ENCODE data around the gene MTA1.

MTA1 gene

DNA sequence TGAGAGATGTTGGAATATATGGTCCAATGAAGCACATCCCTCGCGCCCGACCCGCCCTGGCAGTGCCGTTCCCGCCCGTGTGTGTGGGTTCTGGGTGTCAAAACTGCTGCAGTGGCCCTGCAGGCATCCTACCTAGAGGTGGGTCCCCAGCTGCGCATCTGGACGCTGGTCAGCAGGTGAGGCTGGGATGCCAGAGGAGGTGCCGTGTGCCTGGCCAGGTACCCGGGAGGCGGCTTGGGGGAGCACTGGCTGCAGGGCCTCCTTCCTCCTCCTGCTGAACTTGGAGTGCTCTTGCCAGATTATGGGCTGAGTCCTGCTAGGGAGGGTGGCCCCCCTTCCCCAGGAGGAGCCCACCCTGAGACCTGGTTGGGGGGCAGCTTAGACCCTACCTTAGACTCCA lies 5.2 kb downstream of the MTA1 start:
- DNase-seq (ENCODE audit: low spot score) = no peak

DNA sequence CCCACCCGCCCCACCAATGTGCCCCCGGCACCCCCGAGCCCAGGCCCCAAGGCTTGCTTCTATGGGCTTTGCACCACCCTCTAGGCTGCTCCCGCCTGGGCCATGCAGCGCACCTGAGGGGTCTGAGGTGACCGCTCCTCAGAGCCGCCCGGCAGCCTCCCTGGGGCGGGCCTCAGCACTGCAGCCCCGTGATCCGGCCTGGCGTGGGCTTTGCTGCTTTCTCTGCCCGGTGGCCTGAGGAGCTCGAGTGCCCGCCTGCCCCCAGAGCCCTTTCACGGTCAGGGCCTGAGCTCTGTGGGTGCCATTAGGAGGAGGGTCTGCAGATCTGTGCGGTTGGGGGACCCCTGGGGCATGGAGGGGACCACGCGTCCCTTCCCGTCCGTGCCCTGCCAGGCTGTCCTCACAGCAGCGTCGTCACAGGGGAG lies 6.2 kb downstream of the MTA1 start:
- DNase-seq (ENCODE audit: low spot score) = no peak

- DNase-seq (ENCODE audit: low spot score) = no peak
Measured at GRCh38 chr14:105426416-105427130, 6.9 kb downstream of the MTA1 start.

GRCh38 chr14:105427412-105427811 lies 7.8 kb downstream of the MTA1 start:
- no peak for DNase-seq (ENCODE audit: low spot score)

DNA sequence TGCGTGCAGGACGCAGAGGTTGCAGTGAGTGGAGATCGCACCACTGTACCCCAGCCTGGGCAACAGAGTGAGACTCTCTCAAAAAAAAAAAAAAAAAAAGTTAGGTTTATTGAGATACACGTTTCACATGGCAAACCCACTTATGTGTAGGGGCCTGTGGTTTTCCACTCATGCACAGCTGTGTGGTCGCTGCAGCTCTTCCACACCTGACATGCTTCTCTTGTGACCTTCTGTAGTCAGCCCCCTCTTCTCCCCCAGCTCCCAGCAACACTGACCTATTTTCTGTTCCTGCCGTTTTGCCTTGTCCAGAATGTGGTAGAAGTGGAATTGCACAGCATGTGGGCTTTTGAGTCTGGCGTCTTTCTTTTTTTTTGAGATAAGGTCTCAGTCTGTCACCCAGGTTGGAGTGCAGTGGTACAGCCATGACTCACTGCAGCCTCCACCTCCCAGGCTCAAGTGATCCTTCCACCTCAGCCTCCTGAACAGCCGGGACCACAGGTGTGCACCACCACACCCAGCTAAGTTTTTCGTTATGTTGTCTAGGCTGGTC lies 8.4 kb downstream of the MTA1 start:
- no peak for DNase-seq (ENCODE audit: low spot score)

GRCh38 chr14:105430042-105430441 lies 10.4 kb downstream of the MTA1 start:
- DNase-seq (ENCODE audit: low spot score) = no peak

GRCh38 chr14:105430565-105430964 lies 10.9 kb downstream of the MTA1 start:
- DNase-seq (ENCODE audit: low spot score) = peak; percentile 49

DNA sequence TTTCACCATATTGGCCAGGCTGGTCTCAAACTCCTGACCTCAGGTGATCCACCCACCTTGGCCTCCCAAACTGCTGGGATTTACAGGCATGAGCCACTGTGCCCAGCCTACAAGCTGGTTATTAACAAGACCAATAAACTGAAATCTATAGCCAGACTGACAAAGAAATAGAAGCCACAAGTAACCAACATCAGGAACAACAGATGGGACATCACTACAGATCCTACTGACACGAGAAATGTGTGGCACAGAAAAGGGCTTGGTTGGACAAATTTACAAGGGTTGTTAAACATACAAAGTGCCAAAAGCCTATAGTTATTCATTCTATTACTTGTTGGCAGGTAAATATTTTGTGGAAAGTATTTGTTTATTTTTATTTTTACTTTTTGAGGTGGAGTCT lies 11.6 kb downstream of the MTA1 start:
- no peak for DNase-seq (ENCODE audit: low spot score)

DNA sequence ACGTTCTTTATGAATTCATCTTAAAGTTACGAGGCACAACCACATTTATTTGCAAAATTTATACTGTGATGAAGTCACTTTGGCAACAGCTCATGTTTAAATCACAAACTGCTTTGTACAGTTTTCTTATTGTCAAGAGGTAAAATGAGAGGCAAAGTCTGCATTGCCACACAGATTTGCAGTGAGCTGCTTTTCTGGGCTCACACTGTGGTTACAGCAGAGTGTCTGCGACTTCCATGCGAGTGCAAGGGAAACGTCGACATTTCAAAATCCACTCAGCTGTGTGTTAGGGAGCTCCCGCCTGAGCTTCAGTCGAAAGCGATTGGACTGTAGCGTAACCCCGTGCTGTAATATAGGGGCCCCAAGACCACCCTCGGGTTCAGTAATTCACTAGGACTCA lies 13.0 kb downstream of the MTA1 start:
- DNase-seq (ENCODE audit: low spot score) = no peak

GRCh38 chr14:105433161-105433605 lies 13.6 kb downstream of the MTA1 start:
- no peak for DNase-seq (ENCODE audit: low spot score)

GRCh38 chr14:105436402-105436801 lies 16.8 kb downstream of the MTA1 start:
- no peak for DNase-seq (ENCODE audit: low spot score)

DNA sequence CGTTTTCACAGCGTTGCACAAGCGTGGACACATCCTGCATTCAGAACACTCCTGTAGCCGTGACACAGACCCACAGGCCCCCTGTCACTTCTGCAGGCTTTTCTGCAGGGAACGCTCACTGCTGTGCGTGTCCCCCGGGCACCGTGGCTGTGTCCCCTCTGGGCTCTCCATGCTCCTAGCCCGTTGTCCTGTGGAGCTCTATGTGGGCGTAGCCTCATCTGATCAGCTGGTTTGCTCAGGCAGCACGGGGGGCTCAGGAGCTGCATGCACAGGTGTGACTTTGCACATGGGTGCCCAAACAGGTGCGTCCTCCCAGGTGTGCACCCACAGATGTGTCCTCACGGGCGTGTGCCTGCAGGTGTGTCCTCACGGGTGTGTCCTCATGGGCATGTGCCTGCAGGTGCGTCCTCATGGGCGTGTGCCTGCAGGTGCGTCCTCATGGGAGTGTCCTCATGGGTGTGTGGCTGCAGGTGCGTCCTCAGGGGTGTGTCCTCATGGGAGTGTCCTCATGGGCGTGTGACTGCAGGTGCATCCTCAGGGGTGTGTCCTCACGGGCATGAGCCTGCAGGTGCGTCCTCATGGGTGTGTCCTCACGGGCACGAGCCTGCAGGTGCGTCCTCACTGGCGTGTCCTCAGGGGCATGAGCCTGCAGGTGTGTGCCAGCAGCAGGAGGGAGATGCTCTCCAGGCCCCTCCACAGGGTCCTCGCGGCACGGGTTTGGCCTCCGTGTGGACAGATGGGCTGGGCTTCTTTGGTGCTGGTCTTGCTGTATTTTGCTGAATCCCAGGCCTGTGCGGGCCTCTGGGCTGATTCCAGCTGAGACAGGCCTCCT lies 17.5 kb downstream of the MTA1 start:
- DNase-seq (ENCODE audit: low spot score) = no peak

GRCh38 chr14:105437723-105438500 lies 18.3 kb downstream of the MTA1 start:
- no peak for DNase-seq (ENCODE audit: low spot score)

- no peak for DNase-seq (ENCODE audit: low spot score)
Measured at GRCh38 chr14:105439179-105439578, 19.6 kb downstream of the MTA1 start.

GRCh38 chr14:105439710-105440553 lies 20.3 kb downstream of the MTA1 start:
- no peak for DNase-seq (ENCODE audit: low spot score)

DNA sequence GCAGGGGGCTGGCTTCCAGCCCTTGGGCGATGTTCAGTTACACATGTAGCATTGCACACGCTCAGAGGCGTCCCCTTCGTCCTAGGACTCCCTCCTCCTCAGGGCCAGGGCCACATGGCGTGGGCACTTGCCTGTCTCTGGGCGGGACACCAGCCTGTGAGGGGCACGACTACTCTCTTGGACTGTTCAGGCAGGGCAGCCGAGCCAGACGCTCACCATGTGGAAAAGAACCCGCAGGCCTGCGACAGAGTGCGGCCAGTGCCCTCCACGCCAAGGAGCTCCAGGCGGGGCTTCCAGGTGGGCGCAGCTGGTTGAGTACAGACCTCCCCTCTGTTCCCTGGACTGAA lies 20.9 kb downstream of the MTA1 start:
- DNase-seq (ENCODE audit: low spot score) = no peak

GRCh38 chr14:105440992-105441391 lies 21.4 kb downstream of the MTA1 start:
- no peak for DNase-seq (ENCODE audit: low spot score)

GRCh38 chr14:105442125-105442524 lies 22.5 kb downstream of the MTA1 start:
- no peak for DNase-seq (ENCODE audit: low spot score)

- DNase-seq (ENCODE audit: low spot score) = no peak
Measured at GRCh38 chr14:105442834-105443233, 23.2 kb downstream of the MTA1 start.

GRCh38 chr14:105444859-105445258 lies 25.2 kb downstream of the MTA1 start:
- no peak for DNase-seq (ENCODE audit: low spot score)

GRCh38 chr14:105445290-105445689 lies 25.7 kb downstream of the MTA1 start:
- no peak for DNase-seq (ENCODE audit: low spot score)
